GM11168 (cell line): Measurements from ENCODE around the gene STATH.
"Not testable (repeated sequence)": the region's sequence is repeated elsewhere in the genome, so short reads cannot be mapped to it uniquely, and the experiment has no call there.

Source experiments
- in situ Hi-C: fragments of 300-500 bp; cut with MboI; formaldehyde crosslinking; loops from one replicate; pipeline ENCODE4 v1.12.0; 2022; ENCODE audit warnings: low sequenced_read_pairs; ENCODE audit not compliant: unreplicated experiment

STATH gene

DNA sequence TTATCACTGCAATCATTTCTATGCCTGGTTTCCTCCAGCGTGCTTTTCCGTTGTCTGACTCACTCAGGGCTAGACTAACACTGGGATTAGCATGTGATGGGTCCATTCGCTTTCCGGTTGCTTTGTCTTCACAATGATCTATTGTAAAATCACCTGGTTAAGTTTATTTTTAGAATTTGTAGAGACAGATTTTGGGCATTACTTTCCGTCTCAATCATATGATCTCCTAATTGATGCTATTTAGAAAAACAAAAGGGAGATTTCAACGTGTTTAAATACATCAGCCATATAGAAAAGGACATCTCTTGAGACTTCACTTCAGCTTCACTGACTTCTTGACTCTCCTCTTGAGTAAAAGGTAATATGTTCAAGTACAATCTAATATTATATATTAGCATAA lies 54.4 kb downstream of the STATH start, which contains the start of gene HTN1:
HTN1 (plus strand) TSS at position 301 of the 400 bp plus-strand sequence. CDS start 2,639 bp downstream, outside the sequence.
- in situ Hi-C loops = not testable (repeated sequence)
